Neural cell (in vitro differentiated cells): ENCODE data around the gene RUNX3. TPM values are rescaled to one million over a fixed set of nuclear protein-coding genes. Genes with fewer than 3 reads are reported as not detected.

Experiments
- H2AFZ ChIP-seq: fragments of 200-600, 300-800 bp; sonication (generic), shearing (Covaris generic); 2 replicates; pipeline ENCODE4 v1.6.0; 2014; ENCODE audit warnings: low read depth, mild to moderate bottlenecking, antibody characterized with exemption, low read length, moderate library complexity
- H3F3A ChIP-seq: fragments of 200-600 bp; shearing (Covaris generic); 2 replicates; pipeline ENCODE4 v1.6.1; 2016; ENCODE audit warnings: mild to moderate bottlenecking, moderate library complexity, mixed read lengths, antibody characterized with exemption, low read length; ENCODE audit not compliant: insufficient read depth, poor library complexity, severe bottlenecking
- H3K27ac ChIP-seq: fragments of 200-600, 300-800 bp; sonication (generic), shearing (Covaris generic); 2 replicates; pipeline ENCODE4 v1.5.1; 2014; ENCODE audit warnings: mild to moderate bottlenecking, low read length, moderate library complexity
- H3K27me3 ChIP-seq: fragments of 300-800, 200-600 bp; sonication (generic), shearing (Covaris generic); 2 replicates; pipeline ENCODE4 v1.6.0; 2014; ENCODE audit warnings: mild to moderate bottlenecking, low read depth, low read length, moderate library complexity; ENCODE audit not compliant: insufficient read depth
- H3K36me3 ChIP-seq: fragments of 300-800, 200-600 bp; sonication (generic), shearing (Covaris generic); 2 replicates; pipeline ENCODE4 v1.5.1; 2014; ENCODE audit warnings: mild to moderate bottlenecking, antibody characterized with exemption, low read length, moderate library complexity; ENCODE audit not compliant: insufficient read depth
- H3K4me2 ChIP-seq: fragments of 300-800, 200-600 bp; sonication (generic), shearing (Covaris generic); 2 replicates; pipeline ENCODE4 v1.6.0; 2014; ENCODE audit warnings: mild to moderate bottlenecking, low read length
- H3K4me3 ChIP-seq: fragments of 300-800, 200-600 bp; sonication (generic), shearing (Covaris generic); 2 replicates; pipeline ENCODE4 v1.5.1; 2014; ENCODE audit warnings: mild to moderate bottlenecking, low read length, moderate library complexity
- H3K79me2 ChIP-seq: fragments of 200-600 bp; shearing (Covaris generic); replicated peaks from 2 replicates; pipeline ENCODE4 v1.6.0; 2014; ENCODE audit warnings: mild to moderate bottlenecking, low read length, moderate library complexity; ENCODE audit not compliant: insufficient read depth
- H3K9ac ChIP-seq: fragments of 300-800, 200-600 bp; sonication (generic), shearing (Covaris generic); 2 replicates; pipeline ENCODE4 v1.6.1; 2016; ENCODE audit warnings: mild to moderate bottlenecking, low read length, mixed read lengths
- H3K9me2 ChIP-seq: fragments of 200-600 bp; shearing (Covaris generic); 2 replicates; pipeline ENCODE4 v1.6.1; 2016; ENCODE audit warnings: mild to moderate bottlenecking, low read length, mixed read lengths; ENCODE audit not compliant: insufficient read depth
- H3K9me3 ChIP-seq: fragments of 200-600, 300-800 bp; sonication (generic), shearing (Covaris generic); 2 replicates; pipeline ENCODE4 v1.6.1; 2016; ENCODE audit warnings: mild to moderate bottlenecking, mixed run types, low read length, moderate library complexity, mixed read lengths
- H4K20me1 ChIP-seq: fragments of 200-600 bp; shearing (Covaris generic); 2 replicates; pipeline ENCODE4 v1.6.1; 2016; ENCODE audit warnings: mild to moderate bottlenecking, mixed run types; ENCODE audit not compliant: insufficient read depth
- CTCF ChIP-seq: fragments of 450-650 bp; IDR thresholded peaks from 2 replicates; pipeline ENCODE4 v1.5.1; 2014; ENCODE audit warnings: antibody characterized with exemption, mild to moderate bottlenecking, moderate library complexity; ENCODE audit not compliant: poor library complexity, severe bottlenecking
- EP300 ChIP-seq: fragments of 450-650 bp; conservative IDR thresholded peaks from 2 replicates; pipeline ENCODE4 v1.6.1; 2014; ENCODE audit warnings: antibody characterized with exemption, mild to moderate bottlenecking, moderate library complexity; ENCODE audit not compliant: poor library complexity, severe bottlenecking
- EZH2 ChIP-seq: fragments of 200-600, 300-800 bp; shearing (Covaris generic), sonication (generic); IDR thresholded peaks from 2 replicates; pipeline ENCODE4 v1.6.1; 2014; ENCODE audit warnings: antibody characterized with exemption, low read length, borderline replicate concordance, mild to moderate bottlenecking; ENCODE audit not compliant: insufficient read depth, poor library complexity, severe bottlenecking
- MXI1 ChIP-seq: fragments of 450-650 bp; conservative IDR thresholded peaks from 2 replicates; pipeline ENCODE4 v1.6.1; 2014; ENCODE audit warnings: antibody characterized with exemption, mild to moderate bottlenecking; ENCODE audit not compliant: poor library complexity, severe bottlenecking
- POLR2AphosphoS5 ChIP-seq: IDR thresholded peaks from 2 replicates; pipeline ENCODE4 v1.6.1; 2012
- RAD21 ChIP-seq: fragments of 450-650 bp; conservative IDR thresholded peaks from 2 replicates; pipeline ENCODE4 v1.6.1; 2014; ENCODE audit warnings: antibody characterized with exemption, mild to moderate bottlenecking, moderate library complexity
- REST ChIP-seq: IDR thresholded peaks from 2 replicates; pipeline ENCODE4 v1.6.1; 2012; ENCODE audit warnings: borderline replicate concordance
- SMC3 ChIP-seq: fragments of 450-650 bp; conservative IDR thresholded peaks from 2 replicates; pipeline ENCODE4 v1.6.1; 2014; ENCODE audit warnings: antibody characterized with exemption, mild to moderate bottlenecking, moderate library complexity; ENCODE audit not compliant: poor library complexity
- TAF1 ChIP-seq: IDR thresholded peaks from 2 replicates; pipeline ENCODE4 v1.6.1; 2012; ENCODE audit warnings: low read depth
- polyA plus RNA-seq: library from polyadenylated mRNA; depleted of rRNA; stranded (reverse); fragments of >200 nt; gene quantifications from 2 replicates; pipeline ENCODE4 v1.2.3, GENCODE V29; 2014

Gene RUNX3
- polyA plus RNA-seq, 1 donor from 2014 or later = not detected

DNA sequence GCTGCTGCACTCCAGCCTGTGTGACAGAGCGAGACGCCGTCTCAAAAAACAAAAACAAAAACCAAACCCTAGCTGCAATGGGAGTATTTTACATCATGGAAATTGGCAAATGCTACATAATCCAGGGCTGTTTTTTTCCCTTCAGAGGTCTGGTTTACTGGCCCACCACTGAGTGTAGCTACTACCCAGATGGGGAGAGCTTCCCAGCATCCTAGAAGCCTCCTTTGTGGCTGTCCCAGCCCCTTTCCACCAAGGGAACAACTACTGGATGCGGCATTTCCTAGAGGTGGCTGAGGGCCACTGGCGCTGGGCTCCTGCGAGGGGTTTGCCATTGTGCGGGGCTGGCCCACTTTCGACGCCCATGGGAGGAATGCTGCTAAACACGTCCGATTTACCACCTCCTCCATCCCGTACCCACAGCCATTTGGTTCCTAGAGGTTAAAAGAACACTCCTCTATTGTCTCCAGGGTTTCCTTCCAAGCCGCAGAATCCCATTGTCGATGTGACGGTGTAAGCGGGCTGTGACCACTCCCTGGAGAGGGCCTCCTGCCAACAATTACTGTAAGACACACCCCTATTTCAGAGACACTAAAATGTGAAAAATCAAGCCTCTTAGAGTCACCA is 55.4 kb downstream of the RUNX3 start:
- TF ChIP-seq TAF1 = no peak
- no peak for TF ChIP-seq MXI1
- TF ChIP-seq EZH2 = no peak
- no peak for TF ChIP-seq SMC3
- TF ChIP-seq EP300 = no peak
- TF ChIP-seq CTCF = no peak
- no peak for TF ChIP-seq RAD21
- H3K27me3 ChIP-seq = no peaks in the 10 kb centered on the region
- H3K27ac ChIP-seq = no peak overlapping the region
- H3K79me2 ChIP-seq = no peaks in the 10 kb centered on the region
- H2AFZ ChIP-seq = no peak overlapping the region
- no peaks in the 10 kb centered on the region for H3K9me3 ChIP-seq
- no peaks in the 10 kb centered on the region for H3F3A ChIP-seq
- H4K20me1 ChIP-seq = no peaks in the 10 kb centered on the region
- H3K4me2 ChIP-seq = no peak overlapping the region
- H3K36me3 ChIP-seq = no peaks in the 10 kb centered on the region
- no peak overlapping the region for H3K4me3 ChIP-seq
- no peaks in the 10 kb centered on the region for H3K9me2 ChIP-seq
- no peak overlapping the region for H3K9ac ChIP-seq

- no peaks in the 10 kb centered on the region for H3K9me3 ChIP-seq
- no peak overlapping the region for H3K27ac ChIP-seq
- no peak overlapping the region for H3K9ac ChIP-seq
- H3K4me3 ChIP-seq = no peak overlapping the region
- H3K9me2 ChIP-seq = no peaks in the 10 kb centered on the region
- H2AFZ ChIP-seq = no peak overlapping the region
- H3K36me3 ChIP-seq = no peaks in the 10 kb centered on the region
- no peaks in the 10 kb centered on the region for H3K27me3 ChIP-seq
- no peak overlapping the region for H3K4me2 ChIP-seq
- no peaks in the 10 kb centered on the region for H3K79me2 ChIP-seq
- TF ChIP-seq EP300 (no peak), RAD21 (no peak), EZH2 (no peak), POLR2AphosphoS5 (no peak), REST (no peak)
- no peaks in the 10 kb centered on the region for H3F3A ChIP-seq
- H4K20me1 ChIP-seq = no peaks in the 10 kb centered on the region
Measured at GRCh38 chr1:24874056-24874455, 56.0 kb downstream of the RUNX3 start.

GRCh38 chr1:24873148-24873547 is 56.9 kb downstream of the RUNX3 start:
- Histone ChIP-seq H3K4me2 (no peak overlapping the region), H3K27ac (no peak overlapping the region), H3K9me3 (no peaks in the 10 kb centered on the region), H4K20me1 (no peaks in the 10 kb centered on the region), H3K9ac (no peak overlapping the region), H2AFZ (no peak overlapping the region), H3K36me3 (no peaks in the 10 kb centered on the region), H3F3A (no peaks in the 10 kb centered on the region), H3K79me2 (no peaks in the 10 kb centered on the region), H3K27me3 (no peaks in the 10 kb centered on the region), H3K4me3 (no peak overlapping the region), H3K9me2 (no peaks in the 10 kb centered on the region)
- no peak for TF ChIP-seq SMC3
